NCI-H2081 treated with DMSO at 0.1 percent for 48 hours (cell line): ENCODE results near the gene TSPOAP1.
"Not testable (repeated sequence)": the region's sequence is repeated elsewhere in the genome, so short reads cannot be mapped to it uniquely, and the experiment has no call there.

Experiments used
- DNase-seq: peaks from one replicate; lab custom pipeline; 2025; lab: John Stamatoyannopoulos, UW

The TSPOAP1 gene

DNA sequence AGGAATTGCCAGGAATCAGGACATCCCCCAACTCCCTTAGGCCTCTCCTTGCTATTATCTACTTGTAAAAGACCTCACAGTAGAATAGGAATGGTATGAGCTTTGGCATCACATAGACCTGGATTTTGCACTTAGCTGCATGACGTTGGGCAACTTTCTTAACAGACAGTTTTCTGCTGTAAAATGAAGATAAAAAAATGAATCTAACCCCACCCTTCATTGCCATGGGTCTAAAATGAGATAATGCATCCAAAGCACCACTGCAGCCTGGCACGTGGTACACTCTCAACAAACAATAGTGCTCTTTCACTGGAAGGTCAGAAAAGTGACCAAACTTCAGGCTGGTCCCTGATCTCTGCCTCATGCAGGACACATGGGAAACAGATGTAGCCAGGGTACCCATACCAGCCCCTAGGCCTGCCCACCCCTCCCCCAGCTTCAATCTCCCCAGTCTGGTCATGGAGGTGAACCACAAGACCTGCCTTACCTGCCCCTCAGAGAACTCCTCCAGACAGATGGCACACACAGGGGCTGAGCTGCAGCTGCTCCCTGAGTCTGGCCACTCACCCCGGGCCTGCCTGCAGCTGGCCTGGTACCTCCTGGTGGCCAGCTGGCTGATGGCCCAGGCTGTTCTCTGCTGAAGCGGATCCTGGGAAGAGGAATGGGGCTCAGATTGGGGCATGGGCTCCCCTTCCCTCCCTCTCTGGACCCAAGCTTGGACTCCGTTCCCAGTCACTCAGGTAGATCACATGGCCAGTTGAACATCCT is 31.9 kb upstream of the TSPOAP1 start:
- DNase-seq, result no peak

DNA sequence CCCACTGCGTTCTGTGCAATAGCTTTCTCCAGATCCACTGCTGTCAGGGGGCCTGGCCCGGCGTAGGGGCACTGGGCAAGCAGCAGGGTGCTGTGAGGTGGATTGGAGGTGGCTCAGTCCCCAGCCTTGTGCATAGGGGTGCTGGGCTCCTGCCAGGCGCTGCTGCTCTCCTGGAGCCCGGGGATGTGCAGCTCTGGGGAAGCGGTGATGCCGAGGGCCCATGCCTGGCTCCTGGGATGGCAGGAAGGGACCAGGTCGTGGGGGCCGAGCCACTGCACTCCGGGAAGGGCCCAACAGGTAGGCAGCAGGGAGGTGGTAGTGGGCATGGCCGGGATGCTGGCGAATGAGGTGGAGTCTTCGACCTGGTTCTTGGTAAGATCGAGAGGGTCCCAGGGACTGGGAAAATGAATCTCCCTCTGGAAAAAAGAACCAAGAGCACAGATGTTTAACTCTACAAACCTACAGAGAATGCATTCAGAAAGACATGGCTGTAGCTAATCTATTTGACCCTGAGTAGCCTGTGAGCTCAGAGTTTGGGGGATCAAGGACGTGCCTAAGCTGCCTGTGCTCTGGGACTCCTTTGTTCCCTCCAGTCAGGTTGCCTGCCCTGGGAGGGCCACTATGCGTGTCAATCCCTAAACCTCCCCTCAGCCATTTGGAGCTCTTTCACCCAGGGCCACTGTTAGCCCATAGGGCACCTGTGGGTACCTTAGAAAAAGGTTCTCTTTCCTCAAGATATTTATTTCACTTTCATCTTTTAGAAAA is 30.0 kb upstream of the TSPOAP1 start:
- no peak for DNase-seq

DNA sequence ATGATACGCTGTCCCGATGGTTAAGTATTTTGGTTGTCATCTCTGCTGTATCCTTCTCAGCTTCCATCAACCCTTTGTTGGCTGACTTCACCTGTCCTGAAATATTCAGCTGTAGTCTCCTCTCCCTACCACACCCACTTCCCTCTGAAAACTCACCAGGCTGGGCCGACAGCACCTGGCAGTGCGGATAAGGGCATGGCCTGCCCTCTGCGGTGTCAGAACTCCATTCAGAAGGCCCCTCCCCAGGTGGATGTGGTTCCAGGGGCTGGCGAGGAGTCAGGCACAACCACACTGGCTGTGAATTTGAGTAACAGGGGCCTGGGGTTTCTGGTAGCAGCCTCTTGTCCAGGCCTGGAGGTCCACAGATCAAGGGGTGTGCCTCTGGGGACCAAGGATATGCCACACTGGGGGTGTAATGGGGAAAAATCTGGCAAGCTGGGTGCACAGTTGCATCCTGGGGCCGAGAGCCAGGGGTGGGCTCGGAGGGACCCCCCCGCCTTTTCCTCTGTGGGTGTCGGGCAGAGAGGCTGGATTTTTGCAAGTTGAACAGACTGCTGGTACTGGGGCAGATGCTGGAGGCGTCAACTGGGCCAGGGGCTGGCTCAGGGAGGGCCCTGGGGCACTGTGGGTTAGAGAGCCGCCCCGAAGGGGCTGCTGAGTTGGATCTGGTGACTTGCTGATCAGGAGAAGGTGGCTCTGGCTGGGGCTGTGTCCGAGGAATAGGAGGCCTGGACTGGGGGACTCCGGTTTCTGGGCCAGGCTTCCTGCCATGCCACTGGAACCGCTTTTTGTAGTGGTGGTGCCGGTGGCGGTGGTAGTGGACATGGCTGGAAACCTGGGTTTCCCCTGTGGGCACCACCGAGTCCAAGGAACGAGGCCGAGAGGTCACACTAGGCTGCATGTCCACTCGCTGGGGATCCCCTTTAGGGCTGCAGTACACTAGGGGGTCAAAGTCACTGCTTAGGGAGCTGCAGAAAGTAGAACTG is 29.0 kb upstream of the TSPOAP1 start:
- DNase-seq, result no peak

- DNase-seq, result no peak
Measured at GRCh38 chr17:58356231-58356630, 27.6 kb upstream of the TSPOAP1 start.

DNA sequence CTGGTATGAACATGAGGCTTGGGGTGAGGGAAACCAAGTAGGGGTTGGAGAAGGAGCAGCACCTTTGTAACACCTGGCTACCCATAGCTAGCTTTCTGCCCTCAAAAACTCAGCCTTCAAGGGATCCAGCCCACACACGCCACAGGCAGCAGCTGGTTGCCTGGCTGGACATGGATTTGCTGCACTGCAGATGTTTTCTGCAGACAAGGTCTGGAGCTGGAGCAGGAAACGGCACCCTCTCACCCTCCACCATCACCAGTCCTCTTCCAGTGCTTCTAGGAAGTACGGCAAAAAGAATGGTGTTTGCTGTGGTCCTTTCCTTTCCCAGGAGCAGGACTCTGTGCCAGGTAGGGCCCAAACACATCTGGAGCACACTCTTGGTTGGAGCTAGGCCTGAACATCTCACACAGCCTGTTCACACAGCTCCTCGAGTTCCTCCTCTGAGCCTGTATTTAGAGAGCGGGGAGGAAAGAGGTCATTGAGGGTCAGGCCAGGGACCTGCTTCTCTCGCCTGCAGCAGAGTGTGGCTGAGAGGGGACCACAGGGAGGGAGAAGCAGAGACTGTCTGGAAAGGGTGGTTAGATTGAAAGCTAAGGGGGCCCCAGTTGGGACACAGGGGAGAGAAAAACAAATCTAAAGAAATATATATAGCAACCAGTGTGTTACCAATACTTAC is 26.1 kb upstream of the TSPOAP1 start:
- no peak for DNase-seq

DNA sequence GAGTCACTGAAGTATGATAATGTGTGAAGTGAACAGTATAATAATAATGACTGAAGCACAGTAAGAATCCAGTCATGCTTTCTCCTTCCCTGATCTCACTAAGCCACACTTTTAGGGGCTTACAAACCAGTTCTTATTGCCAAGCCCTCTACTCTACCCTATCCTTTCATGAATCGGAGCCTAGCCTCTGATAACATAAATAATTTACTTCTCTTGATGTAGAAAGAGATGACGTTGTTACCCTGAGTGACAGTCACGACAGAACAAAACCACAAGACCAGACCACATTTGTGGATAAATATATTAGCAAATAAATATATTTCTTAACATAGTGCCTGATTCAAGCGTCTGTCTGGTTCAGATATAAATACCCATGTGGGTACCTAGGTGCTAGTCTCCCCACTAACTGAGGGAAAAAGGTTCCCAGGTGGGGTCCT is 24.8 kb upstream of the TSPOAP1 start:
- DNase-seq, result no peak

GRCh38 chr17:58352596-58353388 is 24.2 kb upstream of the TSPOAP1 start:
- no peak for DNase-seq

- peak; percentile 81 for DNase-seq
Measured at GRCh38 chr17:58351831-58352595, 23.4 kb upstream of the TSPOAP1 start, which contains the start of gene SUPT4H1. SUPT4H1 (minus strand) TSS chr17:58352201; CDS start chr17:58352135, 66 bp downstream.

GRCh38 chr17:58351182-58351581 is 22.6 kb upstream of the TSPOAP1 start:
- no peak for DNase-seq

- no peak for DNase-seq
Measured at GRCh38 chr17:58348038-58348437, 19.4 kb upstream of the TSPOAP1 start.

DNA sequence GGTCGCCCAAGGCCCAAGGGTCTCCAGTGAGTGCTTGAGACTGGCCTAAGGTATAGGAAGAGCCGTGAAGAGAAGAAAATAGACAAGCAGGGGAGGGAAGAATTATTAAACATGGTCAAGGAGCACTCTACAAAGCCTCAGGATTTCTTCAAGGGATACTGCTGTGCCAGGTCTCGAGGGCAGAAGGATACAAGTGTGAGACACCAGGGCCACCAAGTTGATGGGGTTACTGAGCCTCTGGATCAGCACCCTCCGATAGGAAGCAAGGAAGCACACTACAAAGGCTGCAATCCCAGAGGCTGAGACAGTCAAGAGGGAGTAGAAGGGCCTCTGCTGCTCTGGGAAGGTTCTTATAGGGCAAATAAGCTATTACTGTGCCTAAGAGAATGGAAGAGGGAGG is 16.9 kb upstream of the TSPOAP1 start:
- DNase-seq, result no peak

DNA sequence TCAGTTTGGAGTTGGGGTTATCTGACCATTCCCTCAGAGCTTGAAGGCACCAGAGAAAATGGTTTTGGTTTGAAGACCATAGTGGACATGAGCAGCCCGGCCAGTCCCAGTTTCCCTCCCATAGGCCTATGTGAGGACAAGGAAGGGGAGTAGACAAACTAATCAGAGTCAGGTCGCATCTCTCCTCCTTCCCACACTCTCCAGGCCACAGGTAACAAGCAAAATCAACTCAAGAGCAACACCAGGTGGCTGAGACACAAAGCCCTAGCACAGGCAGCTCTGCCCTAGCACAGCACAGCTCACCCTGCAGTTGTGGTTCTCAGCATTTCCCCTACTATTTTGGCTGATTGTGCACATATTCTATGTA is 16.2 kb upstream of the TSPOAP1 start:
- DNase-seq, result no peak

DNA sequence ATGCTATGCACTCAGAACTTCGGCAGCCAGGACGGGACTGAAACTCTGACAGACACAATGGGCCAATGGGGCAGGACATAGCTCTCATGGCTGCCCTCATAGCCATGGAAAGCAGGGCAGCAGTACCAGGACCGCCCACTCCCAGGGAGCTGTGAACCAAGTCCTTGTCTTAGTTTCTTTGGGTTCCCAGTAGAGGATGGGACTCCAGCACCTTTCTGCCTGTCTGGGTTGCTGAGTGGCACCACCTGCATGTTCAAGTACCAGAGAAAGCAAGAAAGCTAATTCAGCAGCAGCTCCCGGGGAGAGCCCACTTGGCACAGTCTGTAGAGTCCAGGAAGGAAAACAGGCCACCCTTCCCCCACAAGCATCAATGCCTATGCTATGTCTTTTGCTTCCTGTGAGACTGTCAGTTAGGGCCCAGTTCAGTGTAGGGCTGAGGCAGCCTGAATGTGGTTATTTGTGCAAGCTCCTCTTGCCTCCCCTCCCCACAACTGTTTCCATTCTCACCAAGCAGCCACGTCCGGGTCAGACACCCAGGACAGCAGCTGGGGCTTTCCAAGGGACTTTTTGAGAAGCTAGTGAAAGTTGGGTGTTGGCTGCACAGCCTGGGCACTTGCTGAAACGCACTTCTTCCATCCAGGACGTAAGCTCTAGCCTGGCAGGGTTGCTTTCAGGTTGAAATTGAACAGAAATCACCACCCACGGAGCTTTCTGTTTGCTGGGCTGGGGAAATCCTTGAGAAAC is 15.6 kb upstream of the TSPOAP1 start:
- no peak for DNase-seq

DNA sequence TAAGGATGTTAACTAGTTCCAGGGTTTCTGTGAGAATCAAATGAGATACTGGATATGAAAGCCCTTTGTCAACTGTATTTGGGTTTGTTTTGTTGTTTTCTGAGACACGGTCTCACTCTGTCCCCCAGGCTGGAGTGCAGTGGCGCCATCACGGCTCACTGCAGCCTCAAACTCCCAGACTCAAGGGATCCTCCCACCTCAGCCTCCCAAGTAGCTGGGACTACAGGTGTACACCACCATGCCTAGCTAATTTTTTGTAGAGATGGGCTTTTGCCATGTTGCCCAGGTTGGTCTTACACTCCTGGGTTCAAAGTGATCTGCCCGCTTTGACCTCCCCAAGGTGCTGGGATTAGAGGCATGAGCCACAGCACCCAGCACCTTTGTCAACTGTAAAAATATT is 14.5 kb upstream of the TSPOAP1 start:
- DNase-seq, result no peak

DNA sequence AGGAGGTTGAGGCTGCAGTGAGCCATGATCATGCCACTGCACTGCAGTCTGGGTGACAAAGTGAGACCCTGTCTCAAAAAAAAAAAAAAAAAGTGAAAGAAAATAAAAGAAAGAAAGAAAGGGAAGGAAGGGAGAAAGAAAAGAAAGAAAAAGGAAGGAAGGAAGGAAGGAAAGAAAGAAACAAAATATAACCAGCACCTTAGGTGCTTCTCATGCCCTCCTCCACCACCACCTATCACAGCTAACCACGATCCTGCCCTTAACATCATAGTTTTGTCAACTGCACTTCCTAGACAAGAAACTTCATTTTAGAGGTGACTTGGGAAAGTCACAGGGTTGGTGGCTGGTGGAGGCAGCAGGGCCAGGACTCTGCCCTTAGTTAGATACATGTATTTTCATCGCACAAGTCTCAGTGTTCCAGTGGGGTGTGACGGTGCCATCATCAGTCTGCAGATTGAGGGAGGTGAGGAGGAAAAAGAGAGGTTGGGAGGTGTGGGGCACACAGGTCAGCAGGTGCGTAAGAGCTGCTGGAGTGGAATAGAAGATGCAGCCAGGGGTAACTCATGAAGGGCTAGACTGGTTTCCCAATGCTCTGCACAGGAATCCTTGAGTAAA is 13.4 kb upstream of the TSPOAP1 start:
- no peak for DNase-seq

DNA sequence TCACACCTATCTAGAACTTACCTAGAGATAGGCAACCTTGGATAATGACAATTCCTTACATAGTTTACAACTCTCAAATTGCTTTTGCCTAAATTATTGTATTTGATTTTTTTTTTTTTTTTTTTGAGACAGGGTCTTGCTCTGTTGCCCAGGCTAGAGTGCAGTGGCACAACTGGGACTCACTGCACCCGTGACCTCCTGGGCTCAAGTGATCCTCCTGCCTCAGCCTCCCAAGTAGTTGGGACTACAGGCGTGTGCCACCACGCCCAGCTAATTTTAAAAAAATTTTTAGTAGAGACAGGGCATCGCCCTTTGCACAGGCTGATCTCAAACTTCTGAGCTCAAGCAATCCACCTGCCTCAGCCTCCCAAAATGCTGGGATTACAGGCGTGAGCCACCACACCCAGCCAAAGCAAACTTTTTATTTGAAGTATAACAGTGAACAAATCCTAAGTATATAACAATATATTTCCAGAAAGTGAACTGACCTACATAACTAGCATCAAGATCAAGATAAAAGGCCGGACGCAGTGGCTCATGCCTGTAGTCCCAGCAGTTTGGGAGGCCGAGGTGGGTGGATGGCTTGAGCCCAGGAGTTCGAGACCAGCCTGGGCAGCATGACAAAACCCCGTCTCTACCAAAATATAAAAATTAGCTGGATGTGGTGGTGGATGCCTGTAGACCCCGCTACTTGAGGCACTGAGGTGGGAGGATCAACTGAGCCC is 12.7 kb upstream of the TSPOAP1 start:
- DNase-seq, result not testable (repeated sequence)

GRCh38 chr17:58340405-58340876 is 11.8 kb upstream of the TSPOAP1 start:
- DNase-seq, result no peak
